HG02973 (cell line): ENCODE measurements around the gene RSRC1.
"Not testable (repeated sequence)": the region's sequence is repeated elsewhere in the genome, so short reads cannot be mapped to it uniquely, and the experiment has no call there.

Experiments used
- ATAC-seq: cut with Tn5 transposase; IDR thresholded peaks from one replicate; pipeline ENCODE4 v1.9.1; 2021; ENCODE audit warnings: moderate library complexity; ENCODE audit not compliant: unreplicated experiment

RSRC1 gene

DNA sequence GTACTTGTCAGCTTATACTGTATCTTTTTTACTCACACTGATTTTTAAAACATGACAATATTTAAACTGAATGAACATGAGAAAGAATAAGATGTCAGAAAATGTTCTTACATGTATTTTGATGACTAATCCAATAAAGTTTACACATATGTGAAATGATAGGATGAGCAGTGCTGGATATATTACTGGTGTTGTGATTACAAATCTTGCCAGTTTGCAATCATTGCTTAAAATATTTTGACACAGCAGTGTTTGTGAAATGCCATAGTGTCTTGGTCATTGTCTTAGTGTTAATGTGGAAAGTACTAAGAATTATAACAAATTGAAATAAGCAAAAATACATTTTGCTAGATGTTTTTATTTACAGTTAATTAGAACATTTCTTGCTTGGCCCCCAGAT lies 342.4 kb downstream of the RSRC1 start:
- no peak for ATAC-seq

DNA sequence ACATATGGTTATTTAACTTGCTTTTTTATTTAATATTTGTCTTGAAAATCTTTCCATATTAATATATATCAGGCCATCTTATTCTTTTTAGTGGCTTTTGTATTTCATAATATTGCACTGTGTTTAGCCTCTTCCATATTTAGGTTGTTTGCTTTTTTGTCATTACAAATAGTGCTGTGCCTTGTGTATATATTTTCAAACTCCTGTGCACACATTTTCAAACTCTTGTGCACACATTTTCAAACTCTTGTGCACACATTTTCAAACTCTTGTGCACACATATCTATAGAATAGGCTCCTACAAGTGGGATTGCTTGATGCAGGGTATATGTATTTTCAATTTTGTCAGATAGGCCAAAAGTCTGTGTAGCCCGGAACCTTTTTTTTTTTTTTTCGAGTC lies 343.1 kb downstream of the RSRC1 start:
- no peak for ATAC-seq

DNA sequence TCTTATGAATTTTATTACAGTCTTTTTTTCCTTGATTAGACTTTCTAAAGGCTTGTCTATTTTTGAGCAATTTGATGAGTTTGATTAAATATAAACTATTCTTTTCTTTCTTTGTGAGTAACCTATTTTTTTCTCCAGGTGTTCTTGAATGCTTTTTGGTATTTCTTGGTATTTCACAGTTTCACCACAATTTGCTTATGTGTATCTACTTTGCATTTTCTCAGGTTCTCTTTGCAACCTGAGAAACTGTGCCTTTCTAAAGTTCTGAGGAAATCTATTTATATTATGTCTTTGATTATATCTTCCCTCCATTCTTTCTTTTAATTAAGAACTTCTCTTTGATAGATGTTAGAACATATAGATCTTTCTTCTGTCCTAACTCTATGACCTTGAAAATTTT lies 344.0 kb downstream of the RSRC1 start:
- no peak for ATAC-seq

DNA sequence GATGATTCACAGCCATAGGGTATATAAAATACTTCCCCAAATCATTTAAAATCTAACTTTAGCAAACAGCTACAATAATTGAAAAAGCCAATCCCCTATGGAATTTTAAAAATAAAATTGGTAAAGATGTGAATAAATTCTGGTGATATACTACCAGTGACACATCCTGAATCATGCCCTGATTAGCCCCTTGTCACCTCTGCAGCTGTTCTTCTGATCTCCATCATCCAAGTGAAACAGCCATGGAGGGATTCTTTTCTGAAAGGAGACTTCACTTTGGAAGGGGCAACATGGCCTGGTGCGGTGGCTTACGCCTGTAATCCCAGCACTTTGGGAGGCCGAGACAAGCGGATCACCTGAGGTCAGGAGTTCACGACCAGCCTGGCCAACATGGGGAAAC lies 345.5 kb downstream of the RSRC1 start:
- ATAC-seq, result no peak

DNA sequence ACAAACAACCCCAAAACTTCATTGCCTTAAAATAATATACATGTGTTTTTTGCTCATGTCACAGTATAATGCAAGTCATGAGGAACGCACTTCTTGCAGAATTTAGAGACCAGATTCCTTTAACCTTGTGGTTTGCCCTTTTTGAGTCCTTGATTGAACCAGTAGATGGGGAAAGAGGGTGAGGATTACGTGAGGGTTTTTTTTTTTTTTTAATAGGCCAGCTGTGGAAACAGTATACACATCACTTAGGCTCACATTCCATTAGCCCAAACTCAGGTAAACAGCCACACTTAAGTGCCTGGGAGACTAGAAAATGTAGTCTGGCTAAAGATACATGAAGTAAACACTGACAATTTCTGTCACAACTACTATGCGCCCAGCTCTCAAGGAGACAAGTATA lies 346.2 kb downstream of the RSRC1 start:
- ATAC-seq, result no peak

DNA sequence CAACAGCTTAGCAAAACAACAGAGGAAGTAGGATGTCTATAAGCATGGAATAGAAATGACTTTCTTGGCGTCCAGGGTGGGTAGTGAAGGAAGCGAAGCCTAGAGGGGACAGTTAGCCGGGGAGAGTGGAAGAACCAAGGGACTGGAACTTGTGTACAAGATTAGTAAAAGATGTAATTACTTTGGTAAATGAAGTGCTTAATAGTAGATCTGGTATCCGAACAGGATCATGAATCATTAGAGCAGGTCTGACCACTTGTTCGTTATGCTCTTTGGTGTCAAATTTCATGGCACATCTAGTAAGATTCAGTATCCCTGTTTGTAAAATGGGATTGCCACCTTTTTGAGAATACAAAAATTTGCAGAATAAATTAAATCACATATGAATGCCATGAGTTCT lies 348.6 kb downstream of the RSRC1 start:
- no peak for ATAC-seq

DNA sequence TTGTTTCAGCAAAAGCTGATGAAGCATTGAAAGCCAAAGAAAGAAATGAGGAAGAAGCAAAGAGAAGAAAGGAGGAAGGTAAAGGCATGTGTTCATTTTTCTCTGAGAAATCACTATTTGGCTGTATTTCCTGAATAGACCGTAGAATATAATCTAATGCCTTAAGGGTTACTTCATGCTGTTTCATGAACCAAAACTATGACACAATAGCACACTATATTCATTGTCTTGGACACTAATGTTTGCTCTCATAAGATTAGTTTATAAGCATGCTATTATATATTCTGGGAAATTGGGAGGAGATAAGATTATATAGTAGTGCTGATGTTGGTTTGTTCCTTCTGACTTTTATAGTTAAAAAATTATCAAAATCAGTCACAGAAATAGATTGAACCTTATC lies 351.0 kb downstream of the RSRC1 start:
- no peak for ATAC-seq

DNA sequence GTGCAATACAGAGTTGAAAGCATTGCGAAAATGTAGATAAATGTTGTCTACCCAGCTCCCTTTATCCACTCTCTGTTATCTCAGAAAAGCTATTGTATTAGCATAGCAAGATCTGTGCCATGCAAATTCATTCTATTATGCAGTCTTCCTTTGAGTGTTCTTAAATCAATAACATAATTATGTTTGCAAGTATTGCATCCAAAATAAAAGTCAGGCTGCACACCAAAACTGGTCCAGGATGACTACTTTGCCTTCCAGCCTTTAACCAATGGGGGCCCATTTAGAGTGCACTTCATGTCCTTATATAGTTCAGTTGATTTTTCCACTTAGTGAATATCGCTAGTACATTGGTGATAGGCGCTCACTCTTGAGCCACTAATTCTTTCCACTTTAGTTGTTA lies 353.7 kb downstream of the RSRC1 start:
- ATAC-seq, result no peak

DNA sequence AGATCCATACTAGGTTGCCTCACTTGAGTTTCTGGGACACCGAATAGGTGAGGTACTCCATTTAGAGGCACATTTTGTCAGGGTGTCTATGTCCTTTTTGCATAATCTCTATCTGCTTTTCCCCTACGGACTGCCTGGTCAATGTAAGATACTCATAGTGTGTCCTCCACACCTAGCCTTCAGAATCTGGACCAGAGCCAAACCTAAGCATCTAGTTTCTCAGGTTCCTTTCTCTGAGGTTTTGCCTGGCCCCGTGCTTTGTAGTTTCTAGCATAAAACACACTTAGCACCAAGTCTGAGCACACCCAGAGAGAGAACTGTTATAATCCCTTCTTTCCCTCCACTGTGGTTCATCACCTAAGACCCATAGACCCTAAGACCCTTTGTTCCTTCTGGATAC lies 355.2 kb downstream of the RSRC1 start:
- ATAC-seq, result peak; percentile 60

DNA sequence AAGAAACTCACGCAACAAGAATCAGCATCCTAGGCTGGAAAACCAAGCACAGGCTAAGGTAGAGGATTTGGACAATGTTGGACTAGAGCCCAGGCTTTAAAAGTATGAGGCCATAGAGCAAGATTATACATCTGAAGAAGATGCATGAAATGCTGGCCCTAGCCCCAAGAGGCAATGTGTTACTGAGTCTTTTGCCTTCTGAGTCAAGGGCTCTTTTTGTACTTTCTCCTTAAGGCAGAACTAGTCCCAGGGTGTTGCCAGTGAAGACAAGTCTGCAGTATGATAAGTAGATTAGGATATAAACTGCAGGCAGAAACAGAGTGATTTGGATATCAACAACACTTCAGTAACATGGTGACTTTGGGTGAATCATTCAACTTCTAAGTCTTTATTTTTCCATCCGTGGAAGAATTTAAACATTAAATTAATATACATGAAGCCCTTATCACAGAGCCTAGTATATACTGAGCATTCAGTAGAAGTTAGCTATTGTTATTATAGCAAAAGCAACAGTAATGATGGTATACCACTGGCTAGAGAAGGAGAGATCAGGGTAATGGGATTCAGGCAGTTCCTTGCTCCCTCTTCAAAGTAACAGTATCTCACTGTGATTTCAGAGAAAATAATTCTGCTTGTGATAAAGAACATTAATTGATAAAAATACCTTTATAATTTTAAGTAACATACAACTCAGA lies 361.2 kb downstream of the RSRC1 start:
- no peak for ATAC-seq

DNA sequence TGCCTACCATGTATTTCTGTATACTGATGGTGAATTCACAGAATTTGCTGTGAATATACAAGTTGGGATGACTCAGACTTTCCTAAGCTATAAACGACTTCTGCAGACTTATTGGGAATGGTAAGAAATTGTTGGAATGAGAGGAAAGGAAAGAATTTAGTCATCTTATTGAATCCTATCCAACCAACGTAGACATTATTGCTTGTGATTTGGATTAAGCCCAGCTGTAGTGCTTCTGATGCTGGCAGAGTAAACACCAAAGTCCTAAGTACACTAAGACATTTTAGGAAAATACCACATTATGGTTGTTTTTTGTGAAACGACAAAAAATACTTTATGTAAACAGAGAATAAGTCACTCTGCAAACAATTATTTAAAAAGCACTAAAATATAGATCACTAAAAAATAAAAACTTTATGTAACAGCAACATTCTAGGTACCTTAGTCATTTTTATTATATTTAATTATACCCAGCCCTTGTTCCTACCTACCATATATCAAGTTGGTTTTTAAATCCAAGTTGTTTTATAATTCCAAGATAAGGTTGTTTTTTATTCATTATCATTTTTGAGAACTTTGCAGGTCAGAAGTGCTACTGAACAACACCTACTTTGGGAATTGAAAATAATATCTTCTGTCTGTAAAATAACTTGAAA lies 361.9 kb downstream of the RSRC1 start:
- ATAC-seq, result no peak

DNA sequence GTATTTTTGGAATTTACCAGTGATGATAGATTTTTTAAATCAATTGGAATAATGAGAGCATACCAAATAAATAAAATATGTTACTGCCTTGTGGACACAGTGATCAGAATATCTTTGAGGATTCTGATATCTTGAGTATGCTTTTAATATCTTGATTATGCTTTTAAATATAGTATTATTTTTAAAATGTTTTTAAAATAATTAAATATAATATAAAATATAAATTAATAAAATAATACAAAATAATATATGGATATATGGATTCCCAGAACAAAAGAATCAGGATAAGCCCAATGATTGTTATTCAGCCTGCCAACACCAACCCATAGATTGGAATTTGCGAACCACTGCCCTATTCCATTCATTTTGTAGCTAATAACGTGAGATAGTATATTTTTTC lies 369.2 kb downstream of the RSRC1 start:
- ATAC-seq, result no peak

DNA sequence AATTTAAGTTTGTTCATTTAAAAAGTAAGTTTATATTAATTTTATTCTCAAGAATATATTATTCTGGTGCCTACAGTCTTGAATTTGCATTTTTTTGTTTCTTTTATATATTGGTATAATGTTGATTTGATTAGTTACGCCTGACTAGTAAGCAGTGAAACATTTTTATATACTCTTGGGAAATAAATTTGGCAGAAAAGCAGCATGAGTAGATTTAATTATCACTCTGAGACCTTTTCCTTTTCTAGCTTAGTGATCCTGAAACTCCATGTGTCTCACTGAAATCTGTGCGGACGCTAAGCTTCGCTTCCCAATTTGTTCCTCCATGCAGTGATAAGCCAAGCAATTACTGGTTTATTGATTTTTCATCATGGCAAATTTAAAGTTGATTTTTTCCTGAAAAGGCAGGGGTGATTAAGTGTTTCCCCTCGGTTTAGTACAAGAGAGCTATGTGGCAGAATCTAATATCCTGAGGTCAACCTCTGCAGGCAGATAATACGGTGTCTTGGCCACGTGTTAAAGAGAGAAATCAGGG lies 373.9 kb downstream of the RSRC1 start:
- ATAC-seq, result no peak

DNA sequence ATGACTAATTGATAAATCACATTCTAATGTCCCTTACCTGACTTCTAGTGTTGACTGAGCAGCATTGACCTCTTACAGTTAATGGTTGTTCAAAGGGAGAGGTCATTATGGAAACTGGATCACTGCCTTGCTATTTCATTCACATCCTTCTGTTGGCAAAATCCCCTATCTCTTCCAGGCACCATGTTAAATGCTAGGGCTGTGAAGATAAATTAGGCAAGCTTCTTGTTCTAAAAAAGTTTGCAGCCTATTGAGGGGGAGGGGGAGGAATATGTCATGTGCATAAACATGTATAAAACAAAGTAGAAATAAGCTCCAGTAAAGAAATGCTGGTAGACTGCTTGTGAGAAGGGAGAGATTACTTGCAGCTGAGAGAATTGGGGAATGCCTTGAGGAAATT lies 376.3 kb downstream of the RSRC1 start:
- ATAC-seq, result no peak

DNA sequence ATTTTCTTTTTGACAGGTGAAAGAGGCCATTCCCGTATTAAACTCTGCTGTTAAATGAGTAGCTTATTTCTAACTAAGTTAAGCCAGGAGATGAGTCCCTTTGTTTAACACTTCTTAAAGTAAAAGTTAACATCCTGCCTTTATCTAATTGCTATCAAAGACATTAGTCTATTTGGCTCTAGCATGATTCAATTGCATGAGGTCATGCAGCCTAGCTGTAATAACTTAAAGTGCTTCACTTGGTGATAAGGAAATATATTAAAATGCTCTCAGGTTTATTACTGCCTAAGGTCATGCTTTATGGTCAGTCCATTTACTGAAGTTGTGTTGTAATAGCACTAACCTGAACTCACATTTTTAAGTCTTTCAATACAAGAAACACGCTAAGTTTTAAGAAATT lies 378.8 kb downstream of the RSRC1 start:
- no peak for ATAC-seq

DNA sequence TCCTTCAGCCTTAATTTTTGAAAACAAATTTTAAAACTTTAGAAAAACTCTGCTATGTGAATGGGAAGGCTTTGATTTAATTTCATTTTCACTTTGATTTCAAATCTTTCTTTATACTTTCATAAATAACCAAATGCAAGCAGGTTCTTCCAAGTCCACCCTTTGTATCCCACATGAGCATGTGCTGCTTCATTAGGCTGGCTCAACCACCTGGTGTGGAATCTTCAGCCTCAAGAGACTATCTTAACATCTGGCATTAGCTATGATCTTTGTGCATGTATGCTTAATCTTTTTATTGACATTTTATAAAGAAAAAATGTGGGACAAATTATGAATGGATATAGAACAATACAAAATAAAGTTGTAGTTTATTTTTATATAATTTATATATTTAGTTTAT lies 379.3 kb downstream of the RSRC1 start:
- ATAC-seq, result no peak

DNA sequence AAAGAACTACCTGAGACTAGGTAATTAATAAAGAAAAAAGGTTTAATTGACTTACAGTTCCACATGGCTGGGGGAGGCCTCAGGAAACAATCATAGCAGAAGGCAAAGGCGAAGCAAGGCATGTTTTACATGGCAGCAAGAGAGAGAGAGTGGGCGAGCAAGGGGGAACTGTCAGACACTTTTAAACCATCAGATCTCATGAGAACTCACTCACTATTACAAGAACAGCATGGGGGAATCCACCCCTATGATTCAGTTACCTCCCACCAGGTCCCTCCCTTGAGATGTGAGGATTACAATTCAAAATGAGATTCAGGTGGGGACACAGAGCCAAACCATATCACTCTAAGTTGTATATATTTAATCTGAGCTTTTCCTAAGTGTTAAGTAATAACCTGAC lies 382.1 kb downstream of the RSRC1 start:
- no peak for ATAC-seq

DNA sequence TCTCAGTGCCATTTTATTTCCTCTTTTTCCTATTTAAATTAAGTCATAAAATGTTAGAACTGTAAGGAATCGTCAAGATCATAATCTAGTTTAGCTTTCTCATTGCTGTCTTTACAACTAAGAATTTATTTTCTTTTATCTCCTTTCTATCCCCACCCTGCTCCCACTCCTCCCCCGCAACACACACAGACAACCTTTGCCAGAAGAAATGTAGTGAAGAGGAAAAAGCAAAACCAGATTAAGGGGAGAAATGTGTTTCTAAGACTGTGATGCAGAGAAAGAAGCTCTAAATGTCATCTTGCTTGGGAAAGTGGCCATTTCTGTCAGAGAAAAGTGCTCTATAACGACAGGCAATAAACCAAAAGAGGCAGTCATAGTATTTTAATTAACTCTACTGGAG lies 382.8 kb downstream of the RSRC1 start:
- ATAC-seq, result no peak

DNA sequence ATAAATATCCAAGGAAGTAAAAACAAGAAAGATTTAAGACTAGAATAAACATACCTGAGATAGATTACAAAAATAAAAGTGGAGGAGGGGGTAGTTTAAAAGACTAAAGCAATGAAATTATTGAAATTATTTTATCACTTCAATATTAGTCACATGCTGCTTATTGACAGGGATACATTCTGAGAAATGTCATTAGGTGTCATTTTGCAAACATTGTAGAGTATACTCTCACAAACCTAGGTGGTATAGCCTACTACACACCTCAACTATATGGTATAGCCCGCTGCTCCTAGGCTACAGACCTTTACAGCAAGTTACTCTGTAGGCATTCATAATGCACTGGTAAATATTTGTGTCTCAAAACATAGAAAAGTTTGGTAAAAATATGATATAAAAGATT lies 384.0 kb downstream of the RSRC1 start:
- ATAC-seq, result no peak

DNA sequence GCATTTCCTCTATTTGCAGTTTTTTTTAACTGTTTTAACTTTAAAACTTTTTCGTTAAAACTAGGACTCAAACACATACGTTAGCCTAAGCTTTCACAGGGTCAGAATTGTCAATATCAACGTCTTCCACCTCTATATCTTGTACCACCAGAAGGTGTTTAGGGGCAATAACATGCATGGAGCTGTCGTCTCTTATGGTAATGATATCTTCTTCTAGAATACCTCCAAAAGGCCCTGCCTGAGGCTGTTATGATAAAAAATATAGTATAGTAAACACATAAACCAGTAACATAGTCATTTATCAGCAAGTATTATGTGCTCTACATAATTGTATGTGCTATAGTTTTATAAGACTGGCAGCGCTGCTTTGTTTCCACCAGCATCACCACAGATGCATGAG lies 384.8 kb downstream of the RSRC1 start:
- no peak for ATAC-seq

DNA sequence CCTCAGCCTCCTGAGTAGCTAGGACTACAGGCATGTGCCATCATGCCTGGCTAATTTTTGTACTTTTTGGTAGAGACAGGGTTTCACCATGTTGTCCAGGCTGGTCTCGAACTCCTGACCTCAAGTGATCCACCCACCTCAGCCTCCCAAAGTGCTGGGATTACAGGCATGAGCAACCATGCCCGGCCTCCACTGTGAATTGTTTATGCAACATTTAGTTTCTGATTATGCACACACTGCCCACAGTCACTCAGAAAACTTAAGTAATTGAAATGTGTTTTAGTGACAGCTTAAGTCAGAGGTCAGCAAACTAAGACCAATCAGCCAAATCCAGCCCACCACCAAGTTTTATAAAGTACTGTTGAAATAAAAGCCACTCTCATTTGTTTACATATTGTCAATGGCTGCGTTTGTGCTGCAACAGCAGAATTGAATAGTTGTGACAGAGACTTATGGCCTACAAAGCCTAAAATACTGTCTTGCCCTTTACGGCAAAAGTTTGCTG lies 385.6 kb downstream of the RSRC1 start:
- not testable (repeated sequence) for ATAC-seq

DNA sequence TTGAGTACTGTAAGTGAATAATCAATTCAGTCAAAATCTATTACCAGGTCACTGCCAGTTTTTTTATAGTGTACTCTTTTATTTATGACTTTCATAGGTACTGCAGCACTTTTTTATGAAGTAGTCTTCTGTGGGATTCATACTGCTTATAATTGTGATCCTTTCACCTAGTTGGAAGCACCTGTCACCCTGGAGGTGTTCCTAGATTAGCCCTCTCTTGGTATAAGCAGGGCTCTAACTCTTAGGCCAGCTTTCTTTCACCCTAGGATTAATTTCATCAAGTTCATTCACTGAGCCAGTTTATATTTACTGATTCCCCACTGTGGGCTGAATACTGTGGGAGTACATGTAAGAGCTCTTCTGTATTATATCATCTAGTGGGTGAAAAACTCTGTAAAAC lies 395.2 kb downstream of the RSRC1 start:
- no peak for ATAC-seq

DNA sequence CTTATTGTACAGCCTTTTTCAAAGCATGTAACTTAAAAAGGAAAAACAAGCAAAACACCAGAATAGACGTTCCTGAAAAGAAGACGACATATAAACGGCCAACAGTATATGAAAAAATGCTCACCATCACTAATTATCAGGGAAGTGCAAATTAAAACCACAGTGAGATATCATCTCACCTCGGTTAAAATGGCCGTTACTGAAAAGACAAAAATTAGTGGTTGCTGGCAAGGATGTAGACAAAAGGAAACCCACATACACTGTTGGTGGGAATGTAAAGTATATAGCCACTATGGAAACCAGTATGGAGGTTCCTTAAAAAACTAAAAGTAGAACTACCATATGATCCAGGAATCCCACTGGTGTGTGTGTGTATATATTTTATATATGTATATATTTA lies 396.6 kb downstream of the RSRC1 start:
- ATAC-seq, result no peak
